HepG2 (cell line): Measurements from ENCODE around the gene HTATIP2. TPM values are rescaled to one million over a fixed set of nuclear protein-coding genes. Genes with fewer than 3 reads are reported as not detected.

Experiments used
- ATAC-seq: fragments of 200-7000 bp; cut with Tn5 transposase; 3 replicates; pipeline ENCODE4 v1.9.1; 2020; ENCODE audit warnings: mild to moderate bottlenecking, moderate library complexity
- BruUV-seq: library from RNA; stranded (reverse); fragments of 400-500 nt; replicated peaks from 2 replicates; lab custom pipeline; 2021; lab: Mats Ljungman, UMichigan
- CTCF ChIA-PET: fragments of 300-600 bp; formaldehyde crosslinking; extraction: SDS; loops from one replicate; lab custom pipeline; 2021; ENCODE audit warnings: low total read pairs, inconsistent platforms, low intra/inter-chr PET ratio; lab: Yijun Ruan, JAX
- POLR2A ChIA-PET: fragments of 350-600 bp; sonication (Branson Sonifier 250); formaldehyde crosslinking; loops from one replicate; lab custom pipeline; 2020; ENCODE audit warnings: antibody characterized with exemption, inconsistent platforms; lab: Yijun Ruan, JAX
- DNase-seq: peaks from one replicate; pipeline ENCODE4 v3.0.0-alpha.2; 2015; ENCODE audit warnings: low spot score
- FAIRE-seq: peaks from 3 replicates; lab custom pipeline; 2011; peaks lifted over from hg19 to GRCh38; lab: Jason Lieb, UNC
- H2AFZ ChIP-seq: one replicate; pipeline ENCODE4 v1.6.1; 2011; ENCODE audit warnings: low read length, inconsistent platforms
- H3K27ac ChIP-seq: fragments of 300-600 bp; 3 replicates; pipeline ENCODE4 v1.8.0; 2011; ENCODE audit warnings: mixed run types, mild to moderate bottlenecking, mixed read lengths, low read length, inconsistent platforms; ENCODE audit not compliant: insufficient read depth; ENCODE audit errors: extremely low read length
- H3K27me3 ChIP-seq, 2 experiments: fragments of 200-600 bp in 1 of 2; 2 replicates in 1 of 2; 3 replicates in 1 of 2; pipeline versions ENCODE4 v1.6.0 to v1.8.0; 2011; ENCODE audit warnings: low read length in 2 of 2, mild to moderate bottlenecking in 2 of 2, moderate library complexity in 2 of 2, inconsistent platforms in 1 of 2; ENCODE audit not compliant: insufficient read depth in 2 of 2, control insufficient read depth in 1 of 2
- H3K36me3 ChIP-seq, 2 experiments: fragments of 200-600 bp in 1 of 2; replicated peaks in 1 of 2; 2 replicates in 1 of 2; 3 replicates in 1 of 2; pipeline versions ENCODE4 v1.5.1 to v1.8.0; 2011; ENCODE audit warnings: low read length in 2 of 2, inconsistent platforms in 1 of 2; ENCODE audit not compliant: insufficient read depth in 2 of 2, control insufficient read depth in 1 of 2
- H3K4me1 ChIP-seq: 2 replicates; pipeline ENCODE4 v1.5.1; 2012; ENCODE audit warnings: low read length, inconsistent platforms; ENCODE audit not compliant: insufficient read depth
- H3K4me2 ChIP-seq: 2 replicates; pipeline ENCODE4 v1.6.0; 2011; ENCODE audit warnings: low read depth, low read length, inconsistent platforms
- H3K4me3 ChIP-seq, 3 experiments: fragments of 200-600 bp in 1 of 3; sonication (generic), shearing (Covaris generic) in 1 of 3; replicated peaks in 1 of 3; 2 replicates each; pipeline ENCODE4 v1.5.1; 2011 to 2016; ENCODE audit warnings: low read length in 3 of 3, inconsistent platforms in 2 of 3, low read depth in 2 of 3, mild to moderate bottlenecking in 2 of 3, control low read depth in 1 of 3, mixed read lengths in 1 of 3; ENCODE audit not compliant: insufficient read depth in 1 of 3
- H3K79me2 ChIP-seq: one replicate; pipeline ENCODE4 v1.6.1; 2011; ENCODE audit warnings: low read length, inconsistent platforms; ENCODE audit not compliant: insufficient read depth
- H3K9ac ChIP-seq: 2 replicates; pipeline ENCODE4 v1.6.0; 2011; ENCODE audit warnings: mild to moderate bottlenecking, low read depth, low read length, inconsistent platforms; ENCODE audit not compliant: insufficient read depth
- H3K9me3 ChIP-seq: 2 replicates; pipeline ENCODE4 v1.5.1; 2012; ENCODE audit warnings: mild to moderate bottlenecking, low read length
- H4K20me1 ChIP-seq: 2 replicates; pipeline ENCODE4 v1.6.0; 2011; ENCODE audit warnings: inconsistent platforms, mild to moderate bottlenecking, low read length, moderate library complexity; ENCODE audit not compliant: insufficient read depth
- ARHGAP35 ChIP-seq: sonication (generic); formaldehyde crosslinking; IDR thresholded peaks from 2 replicates; pipeline ENCODE4 v1.9.0; 2022; ENCODE audit warnings: mild to moderate bottlenecking, inconsistent platforms, moderate library complexity, missing genetic modification reagents, borderline replicate concordance
- ATF1 ChIP-seq: IDR thresholded peaks from 2 replicates; pipeline ENCODE4 v1.6.1; 2016; ENCODE audit warnings: mild to moderate bottlenecking, control low read depth
- KLF15 ChIP-seq: sonication (generic); formaldehyde crosslinking; IDR thresholded peaks from 2 replicates; pipeline ENCODE4 v1.8.1; 2023; ENCODE audit warnings: borderline replicate concordance, mild to moderate bottlenecking, inconsistent platforms, missing genetic modification reagents, mixed read lengths
- LRRFIP1 ChIP-seq: sonication (generic); formaldehyde crosslinking; conservative IDR thresholded peaks from 2 replicates; pipeline ENCODE4 v1.4.0; 2020; ENCODE audit warnings: missing genetic modification reagents
- MXI1 ChIP-seq: IDR thresholded peaks from 3 replicates; pipeline ENCODE4 v1.6.1; 2012; ENCODE audit warnings: low read depth, low read length, inconsistent platforms, borderline replicate concordance
- SETDB1 ChIP-seq: sonication (generic); formaldehyde crosslinking; IDR thresholded peaks from 2 replicates; pipeline ENCODE4 v1.5.1; 2020; ENCODE audit warnings: missing genetic modification reagents, mild to moderate bottlenecking, borderline replicate concordance
- WGBS: methylation state at CpG from one replicate; pipeline ENCODE4 v1.1.6; 2017; ENCODE audit warnings: low lambda C conversion rate; 5-methylcytosine and 5-hydroxymethylcytosine counted together
- in situ Hi-C: cut with HindIII; loops from 2 replicates; pipeline ENCODE4 v1.10.0; 2017; ENCODE audit warnings: low pct_unique_long_range_greater_than_20kb; ENCODE audit not compliant: extremely low pct_ligation_motif_present
- intact Hi-C: fragments of 100-400 bp; cut with micrococcal nuclease; formaldehyde crosslinking; loops from one replicate; pipeline ENCODE4 v1.10.0; 2022; ENCODE audit not compliant: unreplicated experiment
- polyA plus RNA-seq, 8 experiments: library from polyadenylated mRNA; depleted of rRNA in 3 of 8; stranded (reverse) in 7 of 8; unstranded in 1 of 8; fragments of >200 nt; fragmentation: Illumina TruSeq in 4 of 8; extraction: Trizol in 4 of 8; gene quantifications; 2 replicates each; pipeline versions ENCODE4 v1.2.1 to v1.2.3, GENCODE V29; 2011 to 2016; ENCODE audit warnings: low read depth in 4 of 8, missing spikeins in 1 of 8, mixed read lengths in 1 of 8; ENCODE audit not compliant: insufficient read depth in 1 of 8
- total RNA-seq, 5 experiments: library from RNA; depleted of rRNA; stranded (reverse); fragments of >200 nt; fragmentation: Illumina TruSeq; extraction: Trizol; gene quantifications; 2 replicates each; pipeline ENCODE4 v1.2.3, GENCODE V29; 2016; ENCODE audit warnings: low read depth in 1 of 5
- TF ChIP-seq, protein P1 (sequence below): sonication (generic); formaldehyde crosslinking; IDR thresholded peaks from 2 replicates; pipeline ENCODE4 v1.4.0; 2020; ENCODE audit warnings: missing genetic modification reagents

Gene HTATIP2
- total and polyA plus RNA-seq, 2 of the 13 experiments (the other 11 are each of a cell fraction or from before 2014, with no cell fraction given), result not detected

DNA sequence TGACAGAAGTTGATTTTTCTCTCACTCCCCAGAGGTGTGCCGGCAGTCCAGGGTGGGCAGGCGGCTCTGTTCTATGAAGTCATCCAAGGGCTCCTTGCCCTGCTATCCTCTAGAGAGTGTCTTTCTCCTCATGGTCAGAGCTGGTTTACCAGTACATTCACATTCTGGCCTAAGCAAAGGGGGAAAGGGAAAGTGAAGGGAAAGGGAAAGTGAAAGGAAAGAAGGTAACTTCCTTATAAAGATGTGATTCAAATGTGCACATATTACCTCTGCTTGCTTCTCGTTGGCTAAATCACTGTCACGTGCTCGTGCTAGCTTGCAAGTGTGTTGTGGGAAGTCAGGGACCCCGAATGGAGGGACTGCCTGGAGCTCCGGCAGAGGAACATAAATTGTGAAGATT lies 2.9 kb upstream of the HTATIP2 start (continued):
- TF ChIP-seq SETDB1 (CRISPR knock-in tag) (no peak), ATF1 (no peak)

- POLR2A ChIA-PET, result no interaction called here
- intact Hi-C loops, result no loop called here
- in situ Hi-C loops, result no loop called here
Measured at GRCh38 chr11:20362481-20362880, 1.0 kb upstream of the HTATIP2 start.

More at GRCh38 chr11:20362481-20362880, 1.0 kb upstream of the HTATIP2 start:
- TF ChIP-seq, protein P1, sequence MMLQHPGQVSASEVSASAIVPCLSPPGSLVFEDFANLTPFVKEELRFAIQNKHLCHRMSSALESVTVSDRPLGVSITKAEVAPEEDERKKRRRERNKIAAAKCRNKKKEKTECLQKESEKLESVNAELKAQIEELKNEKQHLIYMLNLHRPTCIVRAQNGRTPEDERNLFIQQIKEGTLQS (CRISPR knock-in tag), result no peak
- no peak for TF ChIP-seq ARHGAP35
- TF ChIP-seq MXI1, result no peak
- TF ChIP-seq LRRFIP1, result no peak
- no peak for TF ChIP-seq KLF15 (CRISPR knock-in tag)
- 0% methylated on average over 1 of the region's 1 CpG for WGBS
- no peak for FAIRE-seq
- peaks cover 26% of the 10 kb centered on the region for H3K4me1 ChIP-seq
- no peak overlapping the region for H3K4me2 ChIP-seq
- no peaks in the 10 kb centered on the region for H3K79me2 ChIP-seq
- no peak for DNase-seq
- H3K27me3 ChIP-seq, result no peaks in the 10 kb centered on the region; a peak in 1 of 5 replicates
- no peaks in the 10 kb centered on the region for H3K9me3 ChIP-seq
- H2AFZ ChIP-seq, result no peak overlapping the region
- no peaks in the 10 kb centered on the region for H4K20me1 ChIP-seq
- no peak overlapping the region for H3K27ac ChIP-seq
- CTCF ChIA-PET, result no interaction called here
- H3K9ac ChIP-seq, result no peak overlapping the region
- ATAC-seq, result no peak
- BruUV-seq, result no TSS peak
- H3K36me3 ChIP-seq, result no peaks in the 10 kb centered on the region
- no peak overlapping the region for H3K4me3 ChIP-seq
